Kidney (tissue), 14 donors: ENCODE measurements around the gene POLR2C. TPM values are rescaled to one million over a fixed set of nuclear protein-coding genes. Genes with fewer than 3 reads are reported as not detected.

ENCODE experiments used
- DNase-seq, 5 donors: peaks; one replicate each; pipeline ENCODE4 v3.0.0-alpha.2; 2013 to 2020
- FAIRE-seq: peaks from 2 replicates; lab custom pipeline; 2012; peaks lifted over from hg19 to GRCh38; lab: Jason Lieb, UNC
- H3K27ac ChIP-seq, 2 donors: one replicate each; pipeline ENCODE4 v1.7.0; 2013; ENCODE audit warnings: low read depth in 2 of 2, low read length in 2 of 2, inconsistent platforms in 1 of 2
- H3K27me3 ChIP-seq: one replicate; pipeline ENCODE4 v1.7.1; 2013; ENCODE audit warnings: low read length, inconsistent platforms; ENCODE audit not compliant: control insufficient read depth, insufficient read depth
- H3K36me3 ChIP-seq, 3 donors: one replicate each; pipeline versions ENCODE4 v1.7.0 to v1.7.1; 2013; ENCODE audit warnings: low read length in 3 of 3, control low read depth in 1 of 3, inconsistent platforms in 1 of 3; ENCODE audit not compliant: insufficient read depth in 3 of 3, control insufficient read depth in 2 of 3
- H3K4me1 ChIP-seq, 3 donors: one replicate each; pipeline versions ENCODE4 v1.7.0 to v1.7.1; 2013; ENCODE audit warnings: low read length in 3 of 3, inconsistent platforms in 1 of 3, low read depth in 1 of 3; ENCODE audit not compliant: control insufficient read depth in 2 of 3, insufficient read depth in 2 of 3
- H3K4me3 ChIP-seq, 3 donors: one replicate each; pipeline versions ENCODE4 v1.7.0 to v1.8.1; 2013; ENCODE audit warnings: low read length in 3 of 3, control low read depth in 1 of 3, inconsistent platforms in 1 of 3
- H3K9ac ChIP-seq, 3 donors: one replicate each; pipeline versions ENCODE4 v1.7.0 to v1.7.1; 2013; ENCODE audit warnings: low read length in 3 of 3, control low read depth in 1 of 3, inconsistent platforms in 1 of 3
- H3K9me3 ChIP-seq, 3 donors: one replicate each; pipeline versions ENCODE4 v1.7.0 to v1.7.1; 2013; ENCODE audit warnings: low read length in 3 of 3, control low read depth in 1 of 3, inconsistent platforms in 1 of 3; ENCODE audit not compliant: control insufficient read depth in 2 of 3, insufficient read depth in 1 of 3
- intact Hi-C: fragments of 100-400 bp; cut with DNase I; formaldehyde crosslinking; loops from one replicate; pipeline ENCODE4 v1.11.1; 2022
- polyA plus RNA-seq: library from polyadenylated mRNA; stranded (reverse); fragments of 350-450 nt; fragmentation: Illumina TruSeq; extraction: RNeasy Lipid Tissue Mini Kit (QIAGEN cat#74804); gene quantifications from one replicate; pipeline ENCODE4 v1.2.3, GENCODE V29; 2014; ENCODE audit warnings: low read depth, low replicate concordance; ENCODE audit not compliant: insufficient read depth
- total RNA-seq: library from RNA; stranded (reverse); fragmentation: NEBNext Ultra II Directional; extraction: Animal tissue kit (Norgen Biotek cat#: 25700); gene quantifications from one replicate; pipeline ENCODE4 v1.2.1, GENCODE V29; 2021
- TF ChIP-seq, protein P1 (sequence below): IDR thresholded peaks from 3 replicates; pipeline ENCODE4 v1.5.1; 2012; ENCODE audit warnings: mild to moderate bottlenecking, moderate library complexity, borderline replicate concordance; ENCODE audit not compliant: insufficient read depth; ENCODE audit errors: extremely low read depth
- donor health status: control.
- donor health status: control.
- donor health status: control.
- donor health status: control.
- donor health status: control.
- donor health status: DM: yes; HTN: yes; CAD: no.
- donor health status: Normal renal cell carcinoma (clear cell type).

The POLR2C gene
- total and polyA plus RNA-seq, 2 donors from 2014 or later, result 58.9 to 68.9 TPM

DNA sequence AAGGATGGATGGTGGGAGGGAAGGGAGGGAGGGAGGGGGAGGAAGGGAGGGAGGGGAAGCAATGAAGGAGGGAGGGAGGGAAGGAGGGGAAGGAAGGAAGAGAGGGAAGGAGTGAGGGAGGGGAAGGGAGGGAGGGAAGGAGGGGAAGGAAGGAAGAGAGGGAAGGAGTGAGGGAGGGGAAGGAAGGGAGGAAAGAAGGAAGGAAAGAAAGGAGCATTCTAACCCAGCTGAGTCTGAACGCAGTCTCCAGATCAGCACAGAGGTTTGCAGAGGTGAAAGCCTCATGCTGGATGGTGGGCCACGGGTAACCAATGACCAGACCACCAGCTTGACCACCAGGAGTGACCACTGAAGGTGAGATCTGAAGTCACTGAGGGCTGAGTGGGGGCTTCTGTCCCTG lies 39.3 kb upstream of the POLR2C start:
- Histone ChIP-seq H3K4me3 (no peak overlapping the region), H3K27ac (no peak overlapping the region), H3K9ac (no peak overlapping the region), H3K9me3 (no peaks in the 10 kb centered on the region), H3K4me1 (peaks cover 0 to 12% (median 4%) of the 10 kb centered on the region in 3 donors), H3K36me3 (no peaks in the 10 kb centered on the region), H3K27me3 (no peaks in the 10 kb centered on the region)
- FAIRE-seq (no peak), DNase-seq (no peak)
- intact Hi-C loops, result no loop called here
- TF ChIP-seq, protein P1, sequence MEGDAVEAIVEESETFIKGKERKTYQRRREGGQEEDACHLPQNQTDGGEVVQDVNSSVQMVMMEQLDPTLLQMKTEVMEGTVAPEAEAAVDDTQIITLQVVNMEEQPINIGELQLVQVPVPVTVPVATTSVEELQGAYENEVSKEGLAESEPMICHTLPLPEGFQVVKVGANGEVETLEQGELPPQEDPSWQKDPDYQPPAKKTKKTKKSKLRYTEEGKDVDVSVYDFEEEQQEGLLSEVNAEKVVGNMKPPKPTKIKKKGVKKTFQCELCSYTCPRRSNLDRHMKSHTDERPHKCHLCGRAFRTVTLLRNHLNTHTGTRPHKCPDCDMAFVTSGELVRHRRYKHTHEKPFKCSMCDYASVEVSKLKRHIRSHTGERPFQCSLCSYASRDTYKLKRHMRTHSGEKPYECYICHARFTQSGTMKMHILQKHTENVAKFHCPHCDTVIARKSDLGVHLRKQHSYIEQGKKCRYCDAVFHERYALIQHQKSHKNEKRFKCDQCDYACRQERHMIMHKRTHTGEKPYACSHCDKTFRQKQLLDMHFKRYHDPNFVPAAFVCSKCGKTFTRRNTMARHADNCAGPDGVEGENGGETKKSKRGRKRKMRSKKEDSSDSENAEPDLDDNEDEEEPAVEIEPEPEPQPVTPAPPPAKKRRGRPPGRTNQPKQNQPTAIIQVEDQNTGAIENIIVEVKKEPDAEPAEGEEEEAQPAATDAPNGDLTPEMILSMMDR, result no peak

DNA sequence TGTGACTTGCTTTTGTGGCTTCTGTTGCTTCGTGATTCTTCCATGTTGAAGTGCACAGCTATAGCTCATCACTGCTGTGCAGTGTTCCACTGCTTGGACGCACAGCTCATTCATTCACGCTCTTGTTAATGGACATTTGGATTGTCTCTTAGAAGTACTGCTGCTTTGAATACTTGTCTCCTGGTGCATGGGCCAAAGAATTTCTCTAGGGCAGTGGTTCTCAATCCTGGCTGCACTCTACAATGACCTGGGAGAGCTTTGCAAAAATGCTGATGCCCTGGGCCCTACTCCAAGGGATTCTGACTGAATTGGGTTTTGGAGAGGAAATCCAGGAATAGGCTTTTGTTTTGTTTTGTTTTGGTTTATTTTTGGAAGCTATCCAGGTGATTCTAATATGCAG lies 37.9 kb upstream of the POLR2C start:
- Histone ChIP-seq H3K27me3 (no peaks in the 10 kb centered on the region), H3K4me1 (peaks cover 0 to 6% (median 4%) of the 10 kb centered on the region in 3 donors), H3K36me3 (peaks cover 0 to 8% (median 5%) of the 10 kb centered on the region in 3 donors), H3K4me3 (no peak overlapping the region), H3K27ac (no peak overlapping the region), H3K9me3 (no peaks in the 10 kb centered on the region), H3K9ac (no peak overlapping the region)
- intact Hi-C loops, result no loop called here
- FAIRE-seq (no peak), DNase-seq (no peak)
- TF ChIP-seq, protein P1, result no peak

DNA sequence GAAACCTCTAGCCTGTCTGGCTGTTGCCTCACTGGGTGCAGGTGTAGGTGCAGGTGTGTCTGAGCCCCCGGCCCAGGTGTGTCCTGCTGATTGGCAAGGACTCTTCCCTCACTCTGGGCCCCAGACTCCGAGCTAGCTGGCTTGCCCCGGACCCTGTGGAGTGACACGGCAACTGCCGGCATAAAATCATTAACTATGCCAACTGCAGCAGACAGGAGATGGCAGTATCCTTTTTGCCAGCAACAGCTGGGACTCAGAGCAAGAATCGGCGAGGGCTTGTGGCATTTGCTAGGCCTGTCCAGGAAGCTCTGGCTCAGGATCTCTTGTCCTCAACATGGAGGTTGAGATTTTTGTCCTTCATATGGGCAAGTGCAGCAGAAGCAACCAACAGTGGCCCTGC lies 36.1 kb upstream of the POLR2C start:
- intact Hi-C loops, result no loop called here
- Histone ChIP-seq H3K27me3 (no peaks in the 10 kb centered on the region), H3K27ac (no peak overlapping the region), H3K9me3 (no peaks in the 10 kb centered on the region), H3K9ac (no peak overlapping the region), H3K4me1 (peaks cover 0 to 6% (median 4%) of the 10 kb centered on the region in 3 donors), H3K4me3 (no peak overlapping the region), H3K36me3 (peaks cover 8 to 24% (median 21%) of the 10 kb centered on the region in 3 donors)
- TF ChIP-seq, protein P1, result no peak
- no peak for DNase-seq
- no peak for FAIRE-seq

DNA sequence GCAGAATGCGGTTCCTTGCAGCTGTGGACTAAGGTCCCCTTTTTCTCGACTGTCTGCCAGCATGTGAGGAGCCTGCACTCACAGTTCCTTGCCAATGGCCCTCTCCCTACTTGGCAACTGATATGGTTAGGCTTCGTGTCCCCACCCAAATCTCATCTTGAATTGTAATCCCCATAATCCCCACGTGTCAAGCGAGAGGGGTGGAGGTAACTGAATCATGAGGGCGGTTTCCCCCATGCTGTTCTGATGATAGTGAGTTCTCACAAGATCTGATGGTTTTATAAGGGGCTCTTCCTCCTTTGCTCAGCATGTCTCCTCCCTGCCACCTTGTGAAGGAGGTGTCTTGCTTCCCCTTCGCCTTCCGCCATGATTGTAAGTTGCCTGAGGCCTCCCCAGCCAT lies 35.2 kb upstream of the POLR2C start:
- no peak for DNase-seq
- FAIRE-seq, result no peak
- intact Hi-C loops, result no loop called here
- H3K27me3 ChIP-seq, result no peaks in the 10 kb centered on the region
- TF ChIP-seq, protein P1, result no peak
- H3K9me3 ChIP-seq, result no peaks in the 10 kb centered on the region
- H3K9ac ChIP-seq, result no peak overlapping the region
- H3K4me3 ChIP-seq, result no peak overlapping the region
- H3K36me3 ChIP-seq, result peaks cover 8 to 28% (median 25%) of the 10 kb centered on the region in 3 donors
- H3K4me1 ChIP-seq, result peaks cover 0 to 4% (median 3%) of the 10 kb centered on the region in 3 donors
- no peak overlapping the region for H3K27ac ChIP-seq
